Spleen (tissue), 11 donors: ENCODE results near the gene ASTN1. TPM values are rescaled to one million over a fixed set of nuclear protein-coding genes. Genes with fewer than 3 reads are reported as not detected.

Experiments used
- DNase-seq: peaks from one replicate; pipeline ENCODE4 v3.0.0-alpha.2; 2020
- H3K27ac ChIP-seq, 8 donors: fragments of 200-600 bp; sonication (generic) in 7 of 8; 1 replicate in 4 of 8; 2 replicates in 4 of 8; pipeline versions ENCODE4 v1.5.0 to v1.8.0; 2016 to 2021; ENCODE audit warnings: inconsistent platforms in 4 of 8, mild to moderate bottlenecking in 4 of 8, moderate library complexity in 1 of 8
- H3K27me3 ChIP-seq, 7 donors: fragments of 200-600 bp; sonication (generic) in 6 of 7; replicated peaks in 1 of 7; 1 replicate in 4 of 7; 2 replicates in 3 of 7; pipeline versions ENCODE4 v1.5.0 to v1.8.0; 2016 to 2021; ENCODE audit warnings: inconsistent platforms in 3 of 7, mild to moderate bottlenecking in 1 of 7
- H3K36me3 ChIP-seq, 6 donors: fragments of 200-600 bp; sonication (generic) in 5 of 6; 1 replicate in 4 of 6; 2 replicates in 2 of 6; pipeline versions ENCODE4 v1.5.0 to v1.8.0; 2016 to 2021; ENCODE audit warnings: inconsistent platforms in 2 of 6
- H3K4me1 ChIP-seq, 6 donors: fragments of 200-600 bp; sonication (generic) in 5 of 6; 1 replicate in 3 of 6; 2 replicates in 3 of 6; pipeline versions ENCODE4 v1.5.0 to v1.8.0; 2016 to 2021; ENCODE audit warnings: inconsistent platforms in 3 of 6
- H3K4me3 ChIP-seq, 8 donors: fragments of 200-600 bp; sonication (generic) in 7 of 8; 1 replicate in 4 of 8; 2 replicates in 4 of 8; pipeline versions ENCODE4 v1.5.0 to v1.8.0; 2016 to 2021; ENCODE audit warnings: inconsistent platforms in 4 of 8, mild to moderate bottlenecking in 4 of 8, moderate library complexity in 2 of 8
- H3K9me3 ChIP-seq, 8 donors: fragments of 200-600 bp; sonication (generic) in 7 of 8; 1 replicate in 4 of 8; 2 replicates in 4 of 8; pipeline versions ENCODE4 v1.5.0 to v1.8.0; 2016 to 2021; ENCODE audit warnings: inconsistent platforms in 4 of 8
- CTCF ChIP-seq, 11 experiments: fragments of 200-600 bp in 7 of 11; fragments of 450-650 bp in 4 of 11; sonication (generic) in 4 of 11; IDR thresholded peaks in 8 of 11; conservative IDR thresholded peaks in 3 of 11; 1 replicate in 7 of 11; 2 replicates in 4 of 11; pipeline versions ENCODE4 v1.4.0 to v1.8.0; 2016 to 2021; ENCODE audit warnings: antibody characterized with exemption in 11 of 11, inconsistent platforms in 4 of 11, mild to moderate bottlenecking in 1 of 11
- POLR2A ChIP-seq, 3 donors: fragments of 450-650 bp; IDR thresholded peaks; one replicate each; pipeline ENCODE4 v1.5.1; 2017; ENCODE audit warnings: antibody characterized with exemption in 3 of 3, mild to moderate bottlenecking in 1 of 3
- POLR2AphosphoS5 ChIP-seq, 3 donors: sonication (generic); formaldehyde crosslinking; IDR thresholded peaks; one replicate each; pipeline ENCODE4 v1.5.1; 2017; ENCODE audit warnings: antibody characterized with exemption in 3 of 3
- WGBS, 5 donors: extraction: QIAGEN DNeasy Blood & Tissue Kit in 3 of 5; methylation state at CpG; one replicate each; pipeline versions ENCODE4 v1.1.5 to v1.1.7; 2013 to 2018; 5-methylcytosine and 5-hydroxymethylcytosine counted together
- intact Hi-C: fragments of 100-400 bp; cut with DNase I; formaldehyde crosslinking; loops from one replicate; pipeline ENCODE4 v1.15.0; 2023; ENCODE audit warnings: low total_unique reads
- polyA plus RNA-seq, 3 donors: library from polyadenylated mRNA; stranded (reverse); fragments of 200-250 nt; gene quantifications; one replicate each; pipeline ENCODE4 v1.2.1, GENCODE V29; 2013
- total RNA-seq, 7 donors: library from RNA; depleted of rRNA in 3 of 7; stranded (reverse); fragments of >200 nt in 3 of 7; fragmentation: NEBNext Ultra II Directional in 4 of 7; extraction: Animal tissue kit (Norgen Biotek cat#: 25700) in 4 of 7; gene quantifications; one replicate each; pipeline versions ENCODE4 v1.1.0 to v1.2.1, GENCODE V29; 2016 to 2021
- donor health status: healthy with polysubstance abuse.
- donor health status: DM: no; HTN: no; CAD: no; lungs with moderate emphysema.
- donor health status: DM: no; HTN: no; CAD: no.
- donor health status: Bipolar disorder and iron deficiency.
- donor health status: healthy.
- donor health status: DM: no; HTN: no; CAD: no.
- donor health status: DM: yes; HTN: yes; CAD: no.

The ASTN1 gene
- total and polyA plus RNA-seq, 10 donors, result 0.56 to 7.5 (median 4.2) TPM

GRCh38 chr1:176897350-176898236, 266.9 kb downstream of the ASTN1 start:
- Histone ChIP-seq H3K4me1 (peaks cover 0 to 9% (median 8%) of the 10 kb centered on the region in 6 donors), H3K27ac (no peak overlapping the region), H3K36me3 (no peaks in the 10 kb centered on the region), H3K27me3 (peaks cover 0 to 35% (median 0%) of the 10 kb centered on the region in 7 donors), H3K9me3 (no peaks in the 10 kb centered on the region), H3K4me3 (peak overlapping the region in 3 of 8 donors; percentile 8 to 50 (median 32))
- intact Hi-C loops, result no loop called here
- no peak for TF ChIP-seq POLR2AphosphoS5 (IDR thresholded peaks at IDR 0.05)
- TF ChIP-seq CTCF (IDR thresholded peaks at IDR 0.05 in 8 of 11, conservative IDR thresholded peaks at IDR 0.05 in 3 of 11), result peak; percentile 5 to 73 (median 54)
- no peak for TF ChIP-seq POLR2A (IDR thresholded peaks at IDR 0.05)
- 3 to 5% (median 5%) methylated on average over 25 of the region's 25 CpGs for WGBS, 5 donors
- DNase-seq, result peak; percentile 78

- no peaks in the 10 kb centered on the region for H3K9me3 ChIP-seq
- intact Hi-C loops, result no loop called here
- H3K36me3 ChIP-seq, result no peaks in the 10 kb centered on the region
- H3K4me3 ChIP-seq, result no peak overlapping the region
- H3K27me3 ChIP-seq, result peaks cover 0 to 24% (median 0%) of the 10 kb centered on the region in 7 donors
- no peak for DNase-seq
- TF ChIP-seq CTCF (IDR thresholded peaks at IDR 0.05 in 8 of 11, conservative IDR thresholded peaks at IDR 0.05 in 3 of 11), result no peak
- no peak for TF ChIP-seq POLR2AphosphoS5 (IDR thresholded peaks at IDR 0.05)
- no peak for TF ChIP-seq POLR2A (IDR thresholded peaks at IDR 0.05)
- 72 to 77% (median 73%) methylated on average over 10 of the region's 10 CpGs for WGBS, 5 donors
- peaks cover 0 to 9% (median 8%) of the 10 kb centered on the region in 6 donors for H3K4me1 ChIP-seq
- H3K27ac ChIP-seq, result no peak overlapping the region
These were observed 268.3 kb downstream of the ASTN1 start for GRCh38 chr1:176896216-176896615.

GRCh38 chr1:176894450-176894849, 270.1 kb downstream of the ASTN1 start:
- Histone ChIP-seq H3K9me3 (no peaks in the 10 kb centered on the region), H3K36me3 (no peaks in the 10 kb centered on the region), H3K27ac (no peak overlapping the region), H3K4me3 (no peak overlapping the region), H3K4me1 (peaks cover 0 to 9% (median 8%) of the 10 kb centered on the region in 6 donors), H3K27me3 (peaks cover 0 to 23% (median 0%) of the 10 kb centered on the region in 7 donors)
- no peak for DNase-seq
- WGBS, 5 donors, result 83 to 95% (median 85%) methylated on average over 8 of the region's 8 CpGs
- TF ChIP-seq CTCF (IDR thresholded peaks at IDR 0.05 in 8 of 11, conservative IDR thresholded peaks at IDR 0.05 in 3 of 11) (no peak), POLR2A (IDR thresholded peaks at IDR 0.05) (no peak), POLR2AphosphoS5 (IDR thresholded peaks at IDR 0.05) (no peak)
- intact Hi-C loops, result no loop called here

GRCh38 chr1:176893625-176894352, 270.7 kb downstream of the ASTN1 start:
- no peak overlapping the region for H3K27ac ChIP-seq
- intact Hi-C loops, result no loop called here
- H3K4me1 ChIP-seq, result peaks cover 0 to 9% (median 8%) of the 10 kb centered on the region in 6 donors
- no peaks in the 10 kb centered on the region for H3K36me3 ChIP-seq
- WGBS, 5 donors, result 66 to 79% (median 72%) methylated on average over 7 of the region's 7 CpGs
- H3K27me3 ChIP-seq, result peaks cover 0 to 23% (median 0%) of the 10 kb centered on the region in 7 donors
- DNase-seq, result no peak
- no peak overlapping the region for H3K4me3 ChIP-seq
- H3K9me3 ChIP-seq, result no peaks in the 10 kb centered on the region
- TF ChIP-seq POLR2AphosphoS5 (IDR thresholded peaks at IDR 0.05), result no peak
- TF ChIP-seq CTCF (IDR thresholded peaks at IDR 0.05 in 8 of 11, conservative IDR thresholded peaks at IDR 0.05 in 3 of 11), result no peak
